HG02852 (cell line): ENCODE results near the gene RGR.
A peak's percentile ranks its signal among the peaks of the same experiment; 100 is the strongest.
"Not testable (repeated sequence)": the region's sequence is repeated elsewhere in the genome, so short reads cannot be mapped to it uniquely, and the experiment has no call there.

Source experiments
- ATAC-seq: cut with Tn5 transposase; IDR thresholded peaks from one replicate; pipeline ENCODE4 v1.9.1; 2021; ENCODE audit warnings: mild to moderate bottlenecking, moderate library complexity; ENCODE audit not compliant: unreplicated experiment

The RGR gene

DNA sequence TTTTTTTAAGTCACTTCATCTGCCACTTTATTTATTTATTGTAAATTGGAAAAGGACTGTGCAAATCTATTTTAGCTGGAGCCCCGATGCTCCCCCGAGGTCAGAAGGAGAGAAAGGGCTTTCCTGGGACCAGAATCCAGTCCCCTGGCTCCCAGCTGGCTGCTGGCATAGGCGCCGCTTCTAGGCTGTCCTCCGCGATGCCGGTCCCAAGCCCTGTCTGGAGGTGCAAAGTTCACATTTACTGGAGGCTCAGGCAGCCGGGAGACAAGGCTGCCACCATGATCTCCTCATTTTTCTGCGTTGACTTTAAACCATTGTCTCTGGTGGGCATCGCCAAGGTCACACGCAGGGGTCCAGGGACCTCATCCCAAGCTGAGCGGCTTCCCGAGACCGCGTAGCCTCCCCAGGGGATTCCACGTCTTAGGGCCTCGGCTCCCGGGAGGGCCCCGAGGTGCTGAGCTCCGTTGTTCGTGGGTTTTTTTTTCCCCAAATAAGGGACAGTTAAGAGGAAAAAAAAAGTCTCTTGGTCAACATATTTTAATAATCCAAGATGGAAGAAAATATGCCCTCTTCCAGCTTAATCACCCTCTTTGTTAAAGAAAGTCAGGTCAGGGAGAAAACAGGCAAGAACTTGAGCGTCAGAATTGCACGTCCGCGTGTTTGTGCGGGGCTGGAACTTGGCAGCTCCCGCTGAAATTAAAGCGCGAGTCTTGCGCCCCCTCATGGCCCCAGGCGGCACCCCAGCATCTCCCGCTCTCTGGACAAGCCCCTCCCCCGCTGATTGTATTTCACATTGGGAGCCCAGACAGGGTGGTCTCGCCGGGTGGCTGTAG lies 11.9 kb downstream of the RGR start:
- peak; percentile 61 for ATAC-seq

DNA sequence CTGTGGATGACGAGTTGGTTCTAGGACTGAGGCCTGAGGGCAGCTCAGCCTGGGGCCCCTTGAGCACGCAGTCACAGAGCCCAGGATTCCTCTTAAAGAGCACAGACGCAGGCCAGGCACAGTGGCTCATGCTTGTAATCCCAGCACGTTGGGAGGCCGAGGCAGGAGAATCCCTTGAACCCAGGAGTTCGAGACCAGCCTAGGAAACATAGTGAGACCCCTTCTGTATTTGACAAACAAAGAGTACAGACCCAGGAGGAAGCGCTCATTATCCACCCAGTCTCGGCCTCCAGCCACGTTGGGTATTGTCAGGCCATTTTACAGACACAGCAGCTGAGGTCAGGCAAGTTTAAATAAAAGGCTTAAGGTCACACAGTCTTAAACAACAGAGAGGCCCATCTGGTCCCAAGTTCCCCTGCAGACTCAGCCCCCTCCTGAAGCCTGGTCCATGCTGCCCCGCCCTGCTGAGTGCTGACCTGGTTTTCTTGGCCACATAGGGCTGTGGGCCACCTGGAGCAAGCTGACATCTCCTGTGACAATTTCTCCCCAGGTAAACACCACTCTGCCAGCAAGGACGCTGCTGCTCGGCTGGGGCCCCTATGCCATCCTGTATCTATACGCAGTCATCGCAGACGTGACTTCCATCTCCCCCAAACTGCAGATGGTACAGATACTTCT lies 12.6 kb downstream of the RGR start:
- no peak for ATAC-seq

DNA sequence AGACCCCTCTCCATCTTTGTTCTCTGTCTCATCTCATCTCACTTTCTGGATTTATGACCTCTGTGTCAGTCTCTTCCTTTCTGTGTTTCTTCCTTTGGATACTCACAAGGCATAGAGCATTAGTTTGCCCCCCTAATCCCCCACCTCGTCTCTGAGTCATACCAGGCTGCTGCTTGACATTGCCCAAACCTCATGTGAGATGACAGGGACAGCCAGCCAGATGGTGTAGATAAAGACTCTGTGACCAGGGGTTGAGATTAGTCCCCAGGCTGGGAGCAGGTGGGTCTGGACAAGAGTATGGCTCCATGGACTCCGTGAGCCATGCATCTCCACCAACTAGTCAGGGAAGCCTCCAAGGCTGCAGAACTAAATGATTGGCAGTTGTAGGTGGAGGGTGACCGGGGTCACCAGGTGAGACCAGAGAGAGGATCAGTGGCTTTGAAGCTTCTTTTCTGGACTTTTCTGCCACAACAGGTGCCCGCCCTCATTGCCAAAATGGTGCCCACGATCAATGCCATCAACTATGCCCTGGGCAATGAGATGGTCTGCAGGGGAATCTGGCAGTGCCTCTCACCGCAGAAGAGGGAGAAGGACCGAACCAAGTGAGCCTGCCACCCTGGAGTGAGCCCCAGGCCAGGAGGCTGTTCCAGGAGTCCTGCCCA lies 13.3 kb downstream of the RGR start:
- no peak for ATAC-seq

DNA sequence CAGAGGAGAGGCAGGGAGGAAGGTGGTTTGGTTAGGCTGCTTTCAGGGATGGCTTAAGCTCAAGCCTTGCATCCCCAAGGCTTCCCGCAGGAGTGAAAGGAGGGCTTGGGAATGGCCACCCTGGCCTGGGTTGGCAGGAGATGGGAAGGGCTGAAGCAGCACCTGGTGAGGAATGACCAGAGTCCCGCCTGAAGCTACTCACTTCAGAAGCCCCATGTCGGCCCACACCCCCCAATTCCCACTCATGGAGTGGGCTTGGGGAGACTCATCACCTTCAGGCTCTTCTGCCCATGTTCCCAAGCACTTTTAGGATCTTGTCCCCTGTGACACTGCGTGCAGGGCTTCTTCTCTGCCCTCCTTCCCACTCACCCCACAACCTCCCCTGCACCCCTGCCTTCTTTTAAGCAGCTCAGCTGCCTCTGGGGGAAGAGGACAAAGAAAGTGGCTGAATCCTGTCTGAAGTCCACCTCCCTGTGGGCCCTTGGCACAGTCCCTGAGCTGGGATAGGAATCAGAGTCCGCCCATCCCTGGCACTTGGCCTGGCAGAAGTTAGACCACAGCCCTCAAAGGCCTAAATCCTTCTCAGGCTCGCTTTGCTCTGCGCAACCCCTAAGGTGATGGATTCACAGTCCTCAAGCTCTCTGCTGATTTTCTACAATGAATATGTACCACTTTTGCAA lies 16.5 kb downstream of the RGR start:
- ATAC-seq: no peak

GRCh38 chr10:84262190-84262956 lies 17.5 kb downstream of the RGR start:
- no peak for ATAC-seq

DNA sequence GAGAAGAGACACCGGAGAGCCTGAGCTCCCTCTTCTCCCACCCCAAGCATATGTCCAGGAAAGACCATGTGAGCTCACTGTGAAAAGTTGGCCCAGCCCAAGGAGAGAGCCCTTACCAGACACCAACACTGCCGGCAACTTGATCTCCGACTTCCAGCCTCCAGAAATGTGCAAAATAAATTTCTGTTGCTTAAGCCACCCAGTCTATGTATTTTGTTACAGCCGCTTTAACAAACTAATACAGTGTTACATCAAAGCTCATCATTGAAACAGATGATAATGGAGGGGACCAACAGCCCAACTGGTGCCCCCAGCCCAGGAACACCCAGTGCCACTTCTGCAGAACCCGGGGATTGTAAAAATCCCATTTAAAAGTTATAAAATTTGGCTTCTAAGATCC lies 18.9 kb downstream of the RGR start:
- no peak for ATAC-seq

GRCh38 chr10:84264611-84265141 lies 19.8 kb downstream of the RGR start:
- ATAC-seq: peak; percentile 95

- no peak for ATAC-seq
Observed at GRCh38 chr10:84265418-84265817, 20.6 kb downstream of the RGR start.

GRCh38 chr10:84267503-84268126 lies 22.8 kb downstream of the RGR start:
- ATAC-seq: peak; percentile 54

DNA sequence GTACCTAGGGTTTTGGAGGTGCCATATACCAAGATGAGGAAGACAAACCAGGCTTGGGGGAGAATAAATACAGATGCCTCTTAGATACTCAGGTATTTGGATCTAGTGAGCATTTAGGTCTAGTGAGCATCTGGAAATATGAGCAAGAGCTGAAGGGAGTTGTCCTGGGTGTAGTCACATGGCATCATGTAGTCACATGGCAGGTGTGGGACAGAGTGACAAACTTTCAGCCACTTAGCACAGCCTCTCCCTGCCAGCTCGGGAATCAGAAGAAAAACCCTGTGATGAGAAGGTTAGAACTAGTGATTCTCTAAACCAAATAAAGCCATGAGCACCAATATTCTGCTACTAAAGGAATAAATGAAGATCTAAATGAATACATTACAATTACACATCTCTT lies 24.3 kb downstream of the RGR start:
- ATAC-seq: no peak

- no peak for ATAC-seq
Observed at GRCh38 chr10:84269773-84270172, 24.9 kb downstream of the RGR start.

GRCh38 chr10:84270708-84271107 lies 25.9 kb downstream of the RGR start:
- ATAC-seq: no peak

GRCh38 chr10:84279876-84280475 lies 35.1 kb downstream of the RGR start:
- not testable (repeated sequence) for ATAC-seq

DNA sequence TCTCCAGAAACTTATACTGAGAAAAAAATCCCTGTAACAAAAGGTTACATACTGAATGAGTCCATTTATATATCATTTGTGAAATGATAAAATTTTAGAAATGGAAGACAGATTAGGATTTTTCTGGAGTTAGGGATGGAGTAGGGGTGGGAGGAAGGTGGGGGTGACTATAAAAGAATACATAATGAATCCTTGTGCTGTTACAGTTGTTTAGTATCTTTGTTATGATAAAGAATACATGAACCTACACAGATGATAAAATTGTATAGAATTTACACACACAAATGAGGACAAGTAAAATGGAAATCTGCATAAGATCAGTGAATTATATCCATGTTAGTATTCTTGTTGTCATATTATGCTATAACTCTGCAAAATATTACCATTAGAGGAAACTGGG lies 41.8 kb downstream of the RGR start:
- ATAC-seq: no peak

- no peak for ATAC-seq
Observed at GRCh38 chr10:84288151-84288550, 43.3 kb downstream of the RGR start.

- no peak for ATAC-seq
Observed at GRCh38 chr10:84289521-84290200, 44.8 kb downstream of the RGR start.

GRCh38 chr10:84290235-84290634 lies 45.4 kb downstream of the RGR start:
- ATAC-seq: no peak

DNA sequence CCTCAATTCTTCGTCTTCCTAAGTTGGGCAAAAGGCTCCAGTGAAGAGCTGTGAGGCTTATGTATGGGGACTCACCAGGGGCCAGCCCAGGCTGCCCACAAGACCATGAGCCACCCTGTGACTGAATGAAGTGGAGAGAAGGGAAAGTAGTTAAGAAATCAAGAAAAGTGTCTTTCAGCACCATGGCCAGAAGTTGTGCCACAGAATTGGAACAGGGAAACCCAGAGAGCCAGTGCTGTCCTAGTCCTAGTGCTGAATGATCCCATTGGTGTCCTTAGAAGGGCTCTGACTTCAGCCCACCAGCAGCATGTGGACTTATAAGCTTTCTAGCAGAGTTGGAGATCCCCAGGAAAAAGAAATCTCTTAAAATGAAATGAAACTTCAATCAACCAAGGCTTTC lies 46.5 kb downstream of the RGR start:
- ATAC-seq: no peak

DNA sequence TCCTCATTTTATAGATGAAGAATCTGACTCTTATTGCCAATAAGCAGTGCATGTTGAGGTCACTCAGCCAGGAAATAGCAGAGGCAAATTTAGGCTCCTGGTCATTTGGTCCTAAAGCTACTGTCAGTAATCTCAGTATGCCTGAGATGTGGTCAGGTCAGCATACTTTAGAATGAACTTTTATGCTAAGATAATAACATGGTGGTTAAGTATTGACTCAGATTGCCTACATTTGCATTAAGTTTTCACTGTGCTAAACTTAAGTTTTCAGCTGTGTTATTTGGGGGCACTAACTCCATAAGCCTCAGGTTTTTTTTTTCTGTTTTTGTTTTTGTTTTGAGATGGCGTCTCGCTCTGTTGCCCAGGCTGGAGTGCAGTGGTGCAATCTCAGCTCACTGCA lies 47.6 kb downstream of the RGR start:
- ATAC-seq: peak; percentile 69
